Pancreas (tissue), 10 donors: ENCODE results near the gene ZBTB16. TPM values are rescaled to one million over a fixed set of nuclear protein-coding genes. Genes with fewer than 3 reads are reported as not detected.

Experiments used
- ATAC-seq, 4 donors: fragments of 200-7000 bp; cut with Tn5 transposase; one replicate each; pipeline versions ENCODE4 v1.8.0 to v1.9.1; 2020; ENCODE audit warnings: mild to moderate bottlenecking in 4 of 4, moderate library complexity in 4 of 4
- DNase-seq, 6 donors: peaks; one replicate each; pipeline ENCODE4 v3.0.0-alpha.2; 2020
- FAIRE-seq: peaks from 2 replicates; lab custom pipeline; 2012; peaks lifted over from hg19 to GRCh38; lab: Jason Lieb, UNC
- H3K27ac ChIP-seq, 4 donors: fragments of 200-600 bp; sonication (generic); 1 replicate in 3 of 4; 2 replicates in 1 of 4; pipeline versions ENCODE4 v1.5.0 to v1.8.0; 2020
- H3K27me3 ChIP-seq, 4 donors: fragments of 200-600 bp; one replicate each; pipeline ENCODE4 v1.8.0; 2021
- H3K36me3 ChIP-seq, 3 donors: fragments of 200-600 bp; sonication (generic) in 1 of 3; one replicate each; pipeline versions ENCODE4 v1.5.0 to v1.8.0; 2020 to 2021
- H3K4me1 ChIP-seq, 3 donors: fragments of 200-600 bp; one replicate each; pipeline ENCODE4 v1.8.0; 2021
- H3K4me3 ChIP-seq, 4 donors: fragments of 200-600 bp; sonication (generic) in 2 of 4; one replicate each; pipeline versions ENCODE4 v1.5.0 to v1.8.0; 2020 to 2021
- H3K9me3 ChIP-seq, 4 donors: fragments of 200-600 bp; one replicate each; pipeline ENCODE4 v1.8.0; 2021
- WGBS, 2 donors: extraction: QIAGEN DNeasy Blood & Tissue Kit; methylation state at CpG; one replicate each; pipeline ENCODE4 v1.1.7; 2013; 5-methylcytosine and 5-hydroxymethylcytosine counted together
- intact Hi-C, 3 donors: fragments of 100-400 bp; cut with DNase I; formaldehyde crosslinking; loops; one replicate each; pipeline versions ENCODE4 v1.11.1 to v1.14.2; 2022
- polyA plus RNA-seq, 2 donors: library from polyadenylated mRNA; stranded (reverse); fragments of 200-250 nt; gene quantifications; one replicate each; pipeline ENCODE4 v1.2.3, GENCODE V29; 2013
- total RNA-seq, 6 donors: library from RNA; stranded (reverse); fragmentation: NEBNext Ultra II Directional in 4 of 6; extraction: Animal tissue kit (Norgen Biotek cat#: 25700) in 4 of 6; gene quantifications; one replicate each; pipeline versions ENCODE4 v1.2.1 to v1.2.4, GENCODE V29; 2021 to 2023
- TF ChIP-seq, protein P1 (sequence below), 4 donors: fragments of 200-600 bp; sonication (generic) in 3 of 4; IDR thresholded peaks; one replicate each; pipeline versions ENCODE4 v1.5.0 to v1.8.0; 2021; ENCODE audit warnings: antibody characterized with exemption in 4 of 4
- donor health status: healthy with polysubstance abuse.
- donor health status: DM: no; HTN: no; CAD: no; lungs with moderate emphysema.
- donor health status: DM: no; HTN: no; CAD: no.
- donor health status: control.
- donor health status: control.
- donor health status: Bipolar disorder and iron deficiency.
- donor health status: DM: yes; HTN: yes; CAD: no.
- donor health status: DM: no; HTN: no; CAD: no.
- donor health status: DM: no; HTN: no; CAD: no.
- donor health status: DM: yes; HTN: yes; CAD: no.

ZBTB16 gene
- total and polyA plus RNA-seq, 8 donors: 8.1 to 76.4 (median 42.3) TPM

DNA sequence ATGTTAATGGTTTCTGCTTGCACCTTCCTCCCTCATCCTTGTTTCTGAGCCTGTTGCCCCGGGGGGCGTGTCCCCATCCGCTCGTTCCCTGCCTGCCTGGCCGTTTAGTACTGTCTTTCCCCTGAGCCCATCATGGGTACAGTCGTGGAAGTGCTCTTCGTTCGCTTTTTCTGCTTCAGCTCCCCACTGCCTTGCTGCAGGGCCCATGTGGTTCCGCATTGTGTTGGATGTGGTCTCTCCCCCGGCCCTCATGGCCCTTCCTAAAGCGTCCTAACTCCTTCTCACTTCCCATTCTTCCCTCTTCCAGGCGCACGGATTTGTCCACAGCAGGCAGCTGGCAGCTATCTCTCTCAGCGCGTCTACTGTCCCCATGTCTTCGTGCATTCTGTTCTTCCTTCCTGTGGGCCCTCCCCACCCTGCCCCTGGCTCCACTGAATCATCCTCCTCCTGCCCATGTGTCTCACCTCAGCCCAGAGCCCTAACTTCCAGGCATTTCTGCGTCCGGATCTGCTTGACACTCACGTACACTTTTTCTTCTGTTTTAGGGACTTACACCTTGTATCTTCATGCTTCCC, 98.1 kb downstream of the ZBTB16 start:
- H3K4me3 ChIP-seq: no peak overlapping the region
- no peak for FAIRE-seq
- no peak for DNase-seq
- no peak for ATAC-seq
- H3K4me1 ChIP-seq: peaks cover 50 to 69% (median 57%) of the 10 kb centered on the region in 3 donors
- intact Hi-C loops: loop anchor here in 1 of 3 donors (10.0 kb wide), 1 partner anchor 53 kb away; no protein-coding TSS in a partner anchor
- TF ChIP-seq, protein P1, sequence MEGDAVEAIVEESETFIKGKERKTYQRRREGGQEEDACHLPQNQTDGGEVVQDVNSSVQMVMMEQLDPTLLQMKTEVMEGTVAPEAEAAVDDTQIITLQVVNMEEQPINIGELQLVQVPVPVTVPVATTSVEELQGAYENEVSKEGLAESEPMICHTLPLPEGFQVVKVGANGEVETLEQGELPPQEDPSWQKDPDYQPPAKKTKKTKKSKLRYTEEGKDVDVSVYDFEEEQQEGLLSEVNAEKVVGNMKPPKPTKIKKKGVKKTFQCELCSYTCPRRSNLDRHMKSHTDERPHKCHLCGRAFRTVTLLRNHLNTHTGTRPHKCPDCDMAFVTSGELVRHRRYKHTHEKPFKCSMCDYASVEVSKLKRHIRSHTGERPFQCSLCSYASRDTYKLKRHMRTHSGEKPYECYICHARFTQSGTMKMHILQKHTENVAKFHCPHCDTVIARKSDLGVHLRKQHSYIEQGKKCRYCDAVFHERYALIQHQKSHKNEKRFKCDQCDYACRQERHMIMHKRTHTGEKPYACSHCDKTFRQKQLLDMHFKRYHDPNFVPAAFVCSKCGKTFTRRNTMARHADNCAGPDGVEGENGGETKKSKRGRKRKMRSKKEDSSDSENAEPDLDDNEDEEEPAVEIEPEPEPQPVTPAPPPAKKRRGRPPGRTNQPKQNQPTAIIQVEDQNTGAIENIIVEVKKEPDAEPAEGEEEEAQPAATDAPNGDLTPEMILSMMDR (IDR thresholded peaks at IDR 0.05): no peak
- H3K27ac ChIP-seq: no peak overlapping the region
- WGBS, 2 donors: 88 to 95% methylated on average over 19 of the region's 19 CpGs
- H3K27me3 ChIP-seq: no peaks in the 10 kb centered on the region
- peaks cover 0 to 25% (median 15%) of the 10 kb centered on the region in 3 donors for H3K36me3 ChIP-seq
- no peaks in the 10 kb centered on the region for H3K9me3 ChIP-seq

DNA sequence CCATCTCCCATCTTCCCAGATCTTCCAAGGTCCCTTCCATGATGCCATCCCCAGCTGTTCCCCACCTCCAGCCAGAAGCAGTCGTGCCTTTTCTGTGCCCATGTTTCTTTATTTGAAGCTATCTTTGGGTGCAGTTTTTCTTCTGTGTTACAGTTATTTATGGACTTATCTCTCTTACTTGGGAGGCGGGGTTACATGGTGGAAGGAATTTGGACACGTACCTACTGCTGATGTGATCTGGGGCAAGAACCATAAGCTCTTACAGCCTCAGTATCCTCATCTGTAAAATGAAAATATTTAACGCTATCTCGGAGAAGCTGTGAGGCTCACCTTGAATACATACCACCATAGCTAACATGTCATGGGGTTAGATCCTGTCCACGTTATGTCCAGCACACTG, 98.9 kb downstream of the ZBTB16 start:
- TF ChIP-seq, protein P1 (IDR thresholded peaks at IDR 0.05): no peak
- H3K27me3 ChIP-seq: no peaks in the 10 kb centered on the region
- DNase-seq: no peak
- peak overlapping the region in 2 of 4 donors; percentile 85 to 91 for H3K27ac ChIP-seq
- H3K36me3 ChIP-seq: peaks cover 0 to 25% (median 15%) of the 10 kb centered on the region in 3 donors
- WGBS, 2 donors: 67 to 72% methylated on average over 6 of the region's 6 CpGs
- H3K4me1 ChIP-seq: peaks cover 50 to 68% (median 61%) of the 10 kb centered on the region in 3 donors
- intact Hi-C loops: loop anchor here in 1 of 3 donors (10.0 kb wide), 1 partner anchor 54 kb away; no protein-coding TSS in a partner anchor
- H3K4me3 ChIP-seq: no peak overlapping the region
- ATAC-seq: no peak
- no peak for FAIRE-seq
- no peaks in the 10 kb centered on the region for H3K9me3 ChIP-seq

DNA sequence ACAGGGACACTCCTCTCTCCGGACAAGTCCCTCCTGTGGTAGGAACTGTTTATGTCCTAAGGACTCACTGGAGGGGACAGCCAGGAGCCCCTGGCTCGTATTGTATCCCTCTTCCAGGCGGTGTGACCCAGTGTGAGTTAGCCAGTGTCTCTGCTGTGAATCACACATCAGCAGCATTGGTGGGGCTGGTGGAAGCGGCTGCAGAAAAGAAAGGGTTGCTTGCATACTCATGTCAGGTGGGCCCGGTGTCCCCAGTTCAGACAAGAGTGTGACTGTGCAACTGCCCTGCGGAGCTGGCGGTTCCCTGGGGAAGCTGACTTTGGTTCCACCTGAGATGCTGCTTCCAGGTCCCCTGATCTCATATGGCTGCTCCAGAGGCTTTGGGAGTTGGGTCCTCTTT, 99.4 kb downstream of the ZBTB16 start:
- WGBS, 2 donors: 89 to 94% methylated on average over 7 of the region's 7 CpGs
- no peak for FAIRE-seq
- ATAC-seq: no peak
- DNase-seq: peak in 1 of 6 donors; percentile 45
- peaks cover 0 to 25% (median 15%) of the 10 kb centered on the region in 3 donors for H3K36me3 ChIP-seq
- H3K4me3 ChIP-seq: no peak overlapping the region
- intact Hi-C loops: loop anchor here in 1 of 3 donors (10.0 kb wide), 1 partner anchor 54 kb away; no protein-coding TSS in a partner anchor
- peak overlapping the region; percentile 60 to 94 (median 88) for H3K27ac ChIP-seq
- no peaks in the 10 kb centered on the region for H3K9me3 ChIP-seq
- H3K4me1 ChIP-seq: peaks cover 50 to 69% (median 63%) of the 10 kb centered on the region in 3 donors
- no peaks in the 10 kb centered on the region for H3K27me3 ChIP-seq
- TF ChIP-seq, protein P1 (IDR thresholded peaks at IDR 0.05): no peak

DNA sequence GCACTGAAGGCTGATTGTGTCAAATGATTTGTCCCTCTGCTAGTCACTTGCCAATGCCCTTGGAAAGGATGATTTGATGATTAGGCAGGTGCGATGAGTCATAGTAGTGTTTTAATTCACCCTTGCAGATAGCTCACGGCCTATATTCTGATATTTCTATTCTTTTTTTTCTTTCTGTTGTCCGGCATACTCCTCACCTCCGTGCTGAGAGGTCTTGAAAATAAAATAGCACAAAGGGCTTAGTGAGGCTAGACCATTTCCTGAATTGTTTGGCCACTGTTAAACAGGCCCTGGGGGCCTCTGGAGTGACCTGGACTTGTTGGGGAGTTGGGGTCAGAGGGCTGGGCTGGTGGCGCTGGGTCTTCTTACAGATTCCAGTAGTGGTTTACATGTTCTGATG, 99.8 kb downstream of the ZBTB16 start:
- intact Hi-C loops: loop anchor here in 1 of 3 donors (10.0 kb wide), 1 partner anchor 55 kb away; no protein-coding TSS in a partner anchor
- 31 to 32% methylated on average over 5 of the region's 5 CpGs for WGBS, 2 donors
- ATAC-seq: peak in 3 of 4 donors; percentile 14 to 27 (median 18)
- Histone ChIP-seq H3K36me3 (peaks cover 0 to 25% (median 15%) of the 10 kb centered on the region in 3 donors), H3K9me3 (no peaks in the 10 kb centered on the region), H3K4me3 (no peak overlapping the region), H3K27ac (peak overlapping the region; percentile 60 to 94 (median 88)), H3K27me3 (no peaks in the 10 kb centered on the region), H3K4me1 (peaks cover 52 to 69% (median 65%) of the 10 kb centered on the region in 3 donors)
- DNase-seq: no peak
- TF ChIP-seq, protein P1 (IDR thresholded peaks at IDR 0.05): no peak
- FAIRE-seq: no peak
